ENCODE data around the gene ANKRD60. TPM values are rescaled to one million over a fixed set of nuclear protein-coding genes. Genes with fewer than 3 reads are reported as not detected.

The ANKRD60 gene
- total and polyA plus RNA-seq, 8 donors, result not detected

DNA sequence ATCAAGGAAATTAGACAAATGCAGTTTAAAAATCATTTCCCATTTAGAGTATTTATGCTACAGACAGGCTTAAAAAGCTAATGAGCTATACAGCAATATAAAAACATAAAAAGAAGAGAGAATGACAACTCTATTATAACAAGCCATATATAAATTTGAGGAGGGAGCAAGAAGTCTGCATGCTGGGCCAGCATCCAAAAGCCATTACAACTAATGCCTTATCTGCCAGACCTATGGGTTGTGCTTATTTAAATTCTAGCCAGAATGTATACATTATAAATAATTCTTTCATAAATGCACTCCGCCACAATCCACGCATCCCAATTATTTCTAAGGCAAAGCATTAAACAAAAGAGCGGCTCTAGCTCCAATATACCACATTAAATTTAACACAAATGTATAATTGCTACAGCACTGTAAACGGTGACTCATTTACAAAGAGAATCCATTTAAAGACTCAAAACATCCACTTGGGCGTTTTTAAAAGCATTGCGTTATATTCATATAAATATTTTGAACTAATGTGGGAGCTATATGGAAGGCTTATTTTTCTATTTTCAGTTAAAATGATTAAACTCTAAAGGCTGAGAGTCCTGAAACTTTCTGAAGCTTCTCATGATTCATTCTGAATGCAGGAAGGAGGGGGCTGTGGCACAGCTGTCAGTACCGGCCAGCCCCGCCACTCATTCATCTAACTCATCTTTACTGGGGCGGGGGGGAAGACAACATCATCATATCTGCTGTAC lies 43.3 kb upstream of the ANKRD60 start:
- intact Hi-C loops (cut with DNase I; ENCODE audit: low total_unique reads), result no loop called here
- TF ChIP-seq, protein P1, sequence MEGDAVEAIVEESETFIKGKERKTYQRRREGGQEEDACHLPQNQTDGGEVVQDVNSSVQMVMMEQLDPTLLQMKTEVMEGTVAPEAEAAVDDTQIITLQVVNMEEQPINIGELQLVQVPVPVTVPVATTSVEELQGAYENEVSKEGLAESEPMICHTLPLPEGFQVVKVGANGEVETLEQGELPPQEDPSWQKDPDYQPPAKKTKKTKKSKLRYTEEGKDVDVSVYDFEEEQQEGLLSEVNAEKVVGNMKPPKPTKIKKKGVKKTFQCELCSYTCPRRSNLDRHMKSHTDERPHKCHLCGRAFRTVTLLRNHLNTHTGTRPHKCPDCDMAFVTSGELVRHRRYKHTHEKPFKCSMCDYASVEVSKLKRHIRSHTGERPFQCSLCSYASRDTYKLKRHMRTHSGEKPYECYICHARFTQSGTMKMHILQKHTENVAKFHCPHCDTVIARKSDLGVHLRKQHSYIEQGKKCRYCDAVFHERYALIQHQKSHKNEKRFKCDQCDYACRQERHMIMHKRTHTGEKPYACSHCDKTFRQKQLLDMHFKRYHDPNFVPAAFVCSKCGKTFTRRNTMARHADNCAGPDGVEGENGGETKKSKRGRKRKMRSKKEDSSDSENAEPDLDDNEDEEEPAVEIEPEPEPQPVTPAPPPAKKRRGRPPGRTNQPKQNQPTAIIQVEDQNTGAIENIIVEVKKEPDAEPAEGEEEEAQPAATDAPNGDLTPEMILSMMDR (IDR thresholded peaks at IDR 0.05), result no peak
- TF ChIP-seq POLR2AphosphoS5 (IDR thresholded peaks at IDR 0.05) (no peak), EP300 (IDR thresholded peaks at IDR 0.05) (no peak), POLR2A (IDR thresholded peaks at IDR 0.05) (no peak)
- no peak overlapping the region for H3K4me3 ChIP-seq
- no peaks in the 10 kb centered on the region for H3K4me1 ChIP-seq
- peaks cover 0 to 58% (median 54%) of the 10 kb centered on the region in 4 donors for H3K36me3 ChIP-seq
- peak in 1 of 2 donors; percentile 47 for DNase-seq
- WGBS, 5 donors, result 84 to 90% (median 85%) methylated on average over 9 of the region's 9 CpGs
- H3K27ac ChIP-seq, result no peak overlapping the region
- no peaks in the 10 kb centered on the region for H3K9me3 ChIP-seq
- no peaks in the 10 kb centered on the region for H3K27me3 ChIP-seq

DNA sequence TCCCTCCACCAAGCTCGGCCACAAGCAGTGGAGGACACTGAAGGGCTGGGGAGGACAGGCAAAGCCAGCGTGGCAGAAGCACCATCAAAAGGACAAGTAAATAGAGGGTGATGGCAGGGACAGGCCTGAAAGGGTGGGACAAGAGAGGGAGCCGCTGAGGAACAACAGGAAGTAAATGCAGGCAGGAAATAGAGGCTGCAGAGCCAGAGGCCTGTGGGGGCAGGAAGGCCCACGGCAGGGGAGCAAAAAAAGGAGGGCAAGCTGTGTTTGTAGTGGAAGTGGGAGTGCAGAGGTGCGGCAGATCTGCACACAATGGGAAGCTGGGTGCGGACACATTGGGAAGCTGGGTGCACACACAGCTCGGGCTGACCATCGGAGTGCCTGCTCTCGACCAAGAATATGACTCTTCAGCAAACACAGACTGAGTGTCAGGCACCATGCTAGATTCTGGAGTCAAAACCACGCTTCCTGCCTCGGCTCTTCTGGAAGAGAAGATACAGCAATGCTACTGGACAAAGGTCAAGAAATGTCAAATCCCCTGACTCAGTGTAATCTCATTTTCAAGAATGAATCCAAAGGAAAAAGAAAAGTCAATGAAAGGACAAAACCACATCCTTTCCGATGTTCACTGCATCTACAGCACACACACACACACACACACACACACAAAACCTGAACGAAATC lies 40.6 kb upstream of the ANKRD60 start:
- TF ChIP-seq EP300 (IDR thresholded peaks at IDR 0.05) (no peak), POLR2AphosphoS5 (IDR thresholded peaks at IDR 0.05) (no peak), POLR2A (IDR thresholded peaks at IDR 0.05) (no peak)
- TF ChIP-seq, protein P1 (IDR thresholded peaks at IDR 0.05), result no peak
- Histone ChIP-seq H3K4me3 (no peak overlapping the region), H3K4me1 (no peaks in the 10 kb centered on the region), H3K27ac (no peak overlapping the region), H3K27me3 (no peaks in the 10 kb centered on the region), H3K36me3 (peaks cover 6 to 83% (median 81%) of the 10 kb centered on the region in 4 donors), H3K9me3 (no peaks in the 10 kb centered on the region)
- intact Hi-C loops (cut with DNase I; ENCODE audit: low total_unique reads), result no loop called here
- 81 to 86% (median 82%) methylated on average over 13 of the region's 13 CpGs for WGBS, 5 donors
- DNase-seq, result no peak

DNA sequence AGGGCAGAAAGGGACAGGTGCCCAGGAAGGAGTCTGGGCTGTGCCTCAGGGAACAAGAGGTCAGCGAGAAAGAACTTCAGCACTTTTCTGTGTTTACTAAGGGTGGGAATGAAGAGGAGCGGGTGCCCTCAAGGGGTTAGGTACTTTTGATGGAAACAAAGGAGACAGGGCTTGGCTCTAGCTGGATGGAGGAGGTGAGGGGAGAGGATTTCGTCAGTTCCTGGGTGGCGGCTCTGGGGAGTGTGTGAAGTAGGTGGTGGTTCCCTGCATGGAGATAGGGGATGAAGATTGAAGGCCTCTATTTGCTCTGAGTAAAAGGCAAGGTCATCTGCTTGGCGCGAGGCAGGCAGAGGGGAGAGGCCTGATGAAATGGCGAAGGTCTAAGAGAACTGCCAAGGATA lies 40.0 kb upstream of the ANKRD60 start:
- H3K9me3 ChIP-seq, result no peaks in the 10 kb centered on the region
- intact Hi-C loops (cut with DNase I; ENCODE audit: low total_unique reads), result no loop called here
- H3K27me3 ChIP-seq, result no peaks in the 10 kb centered on the region
- TF ChIP-seq, protein P1 (IDR thresholded peaks at IDR 0.05), result no peak
- TF ChIP-seq EP300 (IDR thresholded peaks at IDR 0.05) (no peak), POLR2AphosphoS5 (IDR thresholded peaks at IDR 0.05) (no peak), POLR2A (IDR thresholded peaks at IDR 0.05) (no peak)
- H3K4me3 ChIP-seq, result no peak overlapping the region
- H3K4me1 ChIP-seq, result no peaks in the 10 kb centered on the region
- 85 to 93% (median 89%) methylated on average over 7 of the region's 7 CpGs for WGBS, 5 donors
- peaks cover 7 to 89% (median 87%) of the 10 kb centered on the region in 4 donors for H3K36me3 ChIP-seq
- no peak overlapping the region for H3K27ac ChIP-seq
- no peak for DNase-seq

DNA sequence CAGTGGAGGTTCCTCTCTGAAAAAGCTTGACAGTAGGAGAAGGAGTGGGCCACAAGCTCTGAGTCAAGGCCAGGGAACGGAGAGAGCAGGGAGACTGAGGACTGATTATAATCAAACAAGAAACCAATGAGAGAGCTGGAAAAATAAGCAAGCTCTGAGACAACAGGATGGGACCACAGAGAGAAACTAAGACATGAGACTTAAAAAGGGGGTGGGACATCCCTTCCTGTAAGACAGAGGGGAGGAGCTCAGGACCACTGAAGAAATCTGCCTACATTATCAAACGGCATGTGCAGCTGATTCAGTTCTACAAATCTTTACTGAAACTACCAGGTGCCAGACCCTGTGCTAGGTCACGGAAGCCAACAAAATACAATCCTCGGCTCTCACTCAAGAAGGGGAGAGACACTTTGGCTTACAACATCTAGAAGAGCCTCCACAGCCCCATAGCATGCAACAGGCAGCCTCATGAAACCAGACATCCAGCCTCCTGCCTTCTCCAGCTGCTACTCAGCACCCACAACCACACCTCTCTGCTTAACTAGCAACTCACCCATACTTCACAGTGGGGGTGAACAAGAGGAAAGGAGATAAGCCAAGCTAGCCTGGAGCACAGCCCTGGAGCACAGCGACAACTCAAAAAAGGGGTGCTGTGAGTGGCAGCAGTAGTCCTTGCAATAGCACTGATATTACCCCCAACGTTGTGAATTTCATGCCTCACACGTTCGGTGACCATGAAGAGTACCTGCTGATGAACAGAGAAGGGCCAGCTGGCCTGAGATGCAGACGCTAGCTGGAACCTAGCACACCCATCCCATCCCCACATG lies 39.1 kb upstream of the ANKRD60 start:
- H3K36me3 ChIP-seq, result peaks cover 8 to 98% (median 91%) of the 10 kb centered on the region in 4 donors
- no peak overlapping the region for H3K4me3 ChIP-seq
- H3K9me3 ChIP-seq, result no peaks in the 10 kb centered on the region
- no peaks in the 10 kb centered on the region for H3K27me3 ChIP-seq
- WGBS, 5 donors, result 85 to 92% (median 88%) methylated on average over 9 of the region's 9 CpGs
- intact Hi-C loops (cut with DNase I; ENCODE audit: low total_unique reads), result no loop called here
- no peak for DNase-seq
- H3K27ac ChIP-seq, result no peak overlapping the region
- TF ChIP-seq POLR2AphosphoS5 (IDR thresholded peaks at IDR 0.05) (no peak), POLR2A (IDR thresholded peaks at IDR 0.05) (no peak), EP300 (IDR thresholded peaks at IDR 0.05) (no peak)
- TF ChIP-seq, protein P1 (IDR thresholded peaks at IDR 0.05), result no peak
- no peaks in the 10 kb centered on the region for H3K4me1 ChIP-seq
